Endothelial cell of umbilical vein (primary cell): Measurements from ENCODE around the gene LTO1. TPM values are rescaled to one million over a fixed set of nuclear protein-coding genes. Genes with fewer than 3 reads are reported as not detected.
"Not testable (repeated sequence)": the region's sequence is repeated elsewhere in the genome, so short reads cannot be mapped to it uniquely, and the experiment has no call there.

Experiments used
- BruUV-seq: library from RNA; stranded (reverse); fragments of 400-500 nt; replicated peaks from 2 replicates; lab custom pipeline; 2021; lab: Mats Ljungman, UMichigan
- CTCF ChIA-PET: fragments of 300-600, 350-600 bp; sonication (Branson Sonifier 250); formaldehyde crosslinking; loops from one replicate; lab custom pipeline; 2021; ENCODE audit warnings: antibody characterized with exemption, inconsistent platforms; lab: Charles Lee
- POLR2A ChIA-PET: fragments of 300-600, 350-600 bp; sonication (Branson Sonifier 250); formaldehyde crosslinking; loops from one replicate; lab custom pipeline; 2021; ENCODE audit warnings: antibody characterized with exemption, inconsistent platforms; lab: Charles Lee
- DNase-seq: peaks from one replicate; pipeline ENCODE4 v3.0.0-alpha.2; 2011; ENCODE audit warnings: low read depth, low spot score
- FAIRE-seq: peaks from 2 replicates; lab custom pipeline; 2011; peaks lifted over from hg19 to GRCh38; lab: Jason Lieb, UNC
- H2AFZ ChIP-seq: 2 replicates; pipeline ENCODE4 v1.6.0; 2012; ENCODE audit warnings: low read depth, low read length, control low read depth, inconsistent platforms
- H3K27ac ChIP-seq: 2 replicates; pipeline ENCODE4 v1.5.1; 2011; ENCODE audit warnings: low read depth, mild to moderate bottlenecking, control low read depth, low read length, moderate library complexity; ENCODE audit not compliant: insufficient read depth
- H3K27me3 ChIP-seq, 2 experiments: 2 replicates each; pipeline versions ENCODE4 v1.6.0 to v1.6.1; 2011; ENCODE audit warnings: low read length in 2 of 2, mixed read lengths in 1 of 2; ENCODE audit not compliant: control insufficient read depth in 2 of 2, insufficient read depth in 2 of 2
- H3K36me3 ChIP-seq, 2 experiments: 2 replicates in 1 of 2; 3 replicates in 1 of 2; pipeline ENCODE4 v1.5.1; 2011; ENCODE audit warnings: low read length in 2 of 2, mild to moderate bottlenecking in 1 of 2, moderate library complexity in 1 of 2; ENCODE audit not compliant: control insufficient read depth in 2 of 2, insufficient read depth in 2 of 2; ENCODE audit errors: extremely low read depth in 1 of 2
- H3K4me1 ChIP-seq: 3 replicates; pipeline ENCODE4 v1.5.1; 2011; ENCODE audit warnings: mild to moderate bottlenecking, low read length; ENCODE audit not compliant: control insufficient read depth, insufficient read depth; ENCODE audit errors: extremely low read depth
- H3K4me2 ChIP-seq: 2 replicates; pipeline ENCODE4 v1.6.1; 2011; ENCODE audit warnings: low read length, control low read depth, mixed read lengths; ENCODE audit not compliant: insufficient read depth
- H3K4me3 ChIP-seq, 3 experiments: fragments of 200-600 bp in 1 of 3; sonication (generic), shearing (Covaris generic) in 1 of 3; replicated peaks in 1 of 3; 2 replicates each; pipeline ENCODE4 v1.5.1; 2011 to 2016; ENCODE audit warnings: control low read depth in 3 of 3, low read length in 3 of 3, mild to moderate bottlenecking in 2 of 3, inconsistent platforms in 1 of 3, low read depth in 1 of 3, moderate library complexity in 1 of 3; ENCODE audit not compliant: insufficient read depth in 1 of 3
- H3K79me2 ChIP-seq: 2 replicates; pipeline ENCODE4 v1.6.0; 2012; ENCODE audit warnings: low read length, inconsistent platforms; ENCODE audit not compliant: control insufficient read depth, insufficient read depth
- H3K9ac ChIP-seq: replicated peaks from 2 replicates; pipeline ENCODE3; 2011; ENCODE audit warnings: low read length, control low read depth; ENCODE audit not compliant: insufficient read depth; ENCODE audit errors: extremely low read depth
- H3K9me1 ChIP-seq: replicated peaks from 3 replicates; pipeline ENCODE4 v1.6.0; 2011; ENCODE audit warnings: mild to moderate bottlenecking, low read length; ENCODE audit not compliant: control insufficient read depth, insufficient read depth; ENCODE audit errors: extremely low read depth
- H3K9me3 ChIP-seq: replicated peaks from 2 replicates; pipeline ENCODE4 v1.5.1; 2012; ENCODE audit warnings: low read length, inconsistent platforms; ENCODE audit not compliant: control insufficient read depth, insufficient read depth
- H4K20me1 ChIP-seq: replicated peaks from 2 replicates; pipeline ENCODE3; 2011; ENCODE audit warnings: mild to moderate bottlenecking, low read length; ENCODE audit not compliant: control insufficient read depth, insufficient read depth; ENCODE audit errors: extremely low read depth
- CTCF ChIP-seq, 2 donors: IDR thresholded peaks; 1 replicate in 1 of 2; 2 replicates in 1 of 2; pipeline ENCODE4 v1.5.1; 2011; ENCODE audit warnings: low read length in 2 of 2, mild to moderate bottlenecking in 2 of 2, moderate library complexity in 2 of 2, control low read depth in 1 of 2, inconsistent platforms in 1 of 2, low read depth in 1 of 2; ENCODE audit not compliant: insufficient read depth in 1 of 2; ENCODE audit errors: extremely low read depth in 1 of 2
- EZH2 ChIP-seq: IDR thresholded peaks from 2 replicates; pipeline ENCODE4 v1.6.1; 2012; ENCODE audit warnings: borderline replicate concordance, low read depth, mild to moderate bottlenecking, moderate library complexity, low read length, inconsistent platforms; ENCODE audit not compliant: severe bottlenecking
- FOS ChIP-seq: IDR thresholded peaks from 2 replicates; pipeline ENCODE4 v1.6.1; 2011; ENCODE audit warnings: mild to moderate bottlenecking, low read length, moderate library complexity, borderline replicate concordance; ENCODE audit not compliant: insufficient read depth
- GATA2 ChIP-seq: IDR thresholded peaks from 2 replicates; pipeline ENCODE4 v1.7.0; 2011; ENCODE audit warnings: low read depth, mild to moderate bottlenecking, moderate library complexity, mixed read lengths, low read length; ENCODE audit not compliant: insufficient read length, insufficient read depth
- JUN ChIP-seq: IDR thresholded peaks from 2 replicates; pipeline ENCODE4 v1.6.1; 2011; ENCODE audit warnings: borderline replicate concordance, low read depth; ENCODE audit not compliant: insufficient read length, insufficient read depth
- MAX ChIP-seq: IDR thresholded peaks from 2 replicates; pipeline ENCODE4 v1.6.1; 2011; ENCODE audit not compliant: insufficient read depth, insufficient read length
- MYC ChIP-seq: IDR thresholded peaks from one replicate; pipeline ENCODE4 v1.6.1; 2011; ENCODE audit warnings: mild to moderate bottlenecking, low read depth, low read length
- POLR2A ChIP-seq: IDR thresholded peaks from 2 replicates; pipeline ENCODE4 v1.6.1; 2012; ENCODE audit warnings: low read depth, mild to moderate bottlenecking, control low read depth, low read length
- dilution Hi-C: fragments of 300-500 bp; cut with MboI; formaldehyde crosslinking; loops from one replicate; pipeline ENCODE4 v1.15.0; 2019; ENCODE audit warnings: low sequenced_read_pairs; ENCODE audit not compliant: extremely low pct_ligation_motif_present
- intact Hi-C: fragments of 100-400 bp; cut with micrococcal nuclease; formaldehyde crosslinking; loops from one replicate; pipeline ENCODE4 v1.10.0; 2022
- polyA plus RNA-seq, 4 experiments: library from polyadenylated mRNA; depleted of rRNA in 3 of 4; stranded (reverse) in 3 of 4; unstranded in 1 of 4; fragments of >200 nt; gene quantifications; 2 replicates each; pipeline versions ENCODE4 v1.2.1 to v1.2.3, GENCODE V29; 2011 to 2012; ENCODE audit warnings: missing spikeins in 1 of 4
- total RNA-seq: library from RNA; stranded (reverse); gene quantifications from 2 replicates; pipeline ENCODE4 v1.2.3, GENCODE V29; 2021

LTO1 gene
- total and polyA plus RNA-seq, 2 donors (not counting 3 experiments of a cell fraction or from before 2014, with no cell fraction given): 26.8 to 30.9 TPM

- POLR2A ChIA-PET: no interaction called here
- Histone ChIP-seq H3K9ac (no peak overlapping the region), H3K4me3 (no peak overlapping the region), H3K36me3 (no peaks in the 10 kb centered on the region), H3K9me1 (no peaks in the 10 kb centered on the region), H3K4me1 (no peaks in the 10 kb centered on the region), H3K27ac (no peak overlapping the region), H3K79me2 (no peaks in the 10 kb centered on the region), H2AFZ (no peak overlapping the region), H3K4me2 (no peak overlapping the region), H3K27me3 (peaks cover 0 to 8% of the 10 kb centered on the region in 2 experiments), H4K20me1 (no peaks in the 10 kb centered on the region), H3K9me3 (no peaks in the 10 kb centered on the region)
- CTCF ChIA-PET: no interaction called here
- intact Hi-C loops (loop anchor here (5.0 kb wide), 1 partner anchor 508 kb away; no protein-coding TSS in a partner anchor), dilution Hi-C loops (no loop called here)
- TF ChIP-seq GATA2: no peak
- no peak for TF ChIP-seq MAX
- TF ChIP-seq MYC: no peak
- no peak for TF ChIP-seq FOS
- TF ChIP-seq CTCF (IDR thresholded peaks at IDR 0.05; ENCODE audit: extremely low read depth in 1 of 2, insufficient read depth in 1 of 2, low read depth in 1 of 2, low read length in 2 of 2): no peak
- no peak for TF ChIP-seq JUN
- no peak for TF ChIP-seq EZH2
- TF ChIP-seq POLR2A: no peak
- DNase-seq (no peak), FAIRE-seq (no peak)
- BruUV-seq: no TSS peak
Observed at GRCh38 chr11:69689484-69690319, 14.5 kb upstream of the LTO1 start.

- not testable (repeated sequence) for FAIRE-seq, BruUV-seq, H3K27ac ChIP-seq
Observed at GRCh38 chr11:69687969-69688771, 13.0 kb upstream of the LTO1 start.

More at GRCh38 chr11:69687969-69688771, 13.0 kb upstream of the LTO1 start:
- POLR2A ChIA-PET, H3K9me1 ChIP-seq, dilution Hi-C loops, DNase-seq, H4K20me1 ChIP-seq, H3K36me3 ChIP-seq, H3K4me3 ChIP-seq, H3K9me3 ChIP-seq, H3K4me2 ChIP-seq, H2AFZ ChIP-seq, H3K79me2 ChIP-seq, H3K27me3 ChIP-seq, H3K4me1 ChIP-seq, H3K9ac ChIP-seq: not testable (repeated sequence)
- intact Hi-C loops: loop anchor here (5.0 kb wide), 1 partner anchor 509 kb away; no protein-coding TSS in a partner anchor
- CTCF ChIA-PET: interaction anchor here (1.3 kb wide), 1 partner anchor 113 kb away, joined by 5 read pairs; no protein-coding TSS in a partner anchor
